Kidney epithelial cell (primary cell): Measurements from ENCODE around the gene BCL11B. TPM values are rescaled to one million over a fixed set of nuclear protein-coding genes. Genes with fewer than 3 reads are reported as not detected.

Source experiments
- DNase-seq: peaks from one replicate; pipeline ENCODE4 v3.0.0-alpha.2; 2010; ENCODE audit warnings: low read depth
- H3K27me3 ChIP-seq: 2 replicates; pipeline ENCODE4 v1.6.0; 2011; ENCODE audit warnings: low read length; ENCODE audit not compliant: control insufficient read depth, insufficient read depth
- H3K36me3 ChIP-seq: 2 replicates; pipeline ENCODE4 v1.5.1; 2011; ENCODE audit warnings: low read length; ENCODE audit not compliant: control insufficient read depth, insufficient read depth
- H3K4me3 ChIP-seq: 2 replicates; pipeline ENCODE4 v1.5.1; 2011; ENCODE audit warnings: low read depth, mild to moderate bottlenecking, control low read depth, low read length
- CTCF ChIP-seq: IDR thresholded peaks from 2 replicates; pipeline ENCODE4 v1.5.1; 2011; ENCODE audit warnings: mild to moderate bottlenecking, moderate library complexity, low read length, control low read depth, inconsistent platforms; ENCODE audit not compliant: insufficient read depth, poor library complexity, severe bottlenecking
- total RNA-seq: library from RNA; depleted of rRNA; stranded (reverse); fragments of >200 nt; gene quantifications from 2 replicates; pipeline ENCODE4 v1.2.3, GENCODE V29; 2015

The BCL11B gene
- total RNA-seq, 1 donor from 2014 or later: 2.3 TPM

DNA sequence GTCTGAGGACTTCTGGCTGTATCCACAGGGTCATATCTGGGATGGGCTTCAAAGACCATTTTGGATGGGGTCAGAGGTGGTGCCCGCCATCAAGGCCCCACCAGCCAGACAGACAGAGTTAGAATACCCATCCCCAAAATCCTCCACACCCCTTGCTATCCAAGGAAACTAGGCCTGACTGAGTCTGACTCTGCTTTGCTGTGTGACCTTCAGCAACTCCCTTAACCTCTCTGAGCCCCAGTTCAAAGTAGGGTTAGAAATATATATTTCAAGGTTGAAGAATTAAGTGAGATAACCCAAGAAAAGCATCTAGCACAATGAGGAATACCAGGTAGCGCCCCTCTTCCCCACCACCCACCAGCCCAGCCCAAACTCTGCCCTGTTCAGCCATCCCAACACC is 20.3 kb downstream of the BCL11B start:
- no peak for TF ChIP-seq CTCF
- H3K27me3 ChIP-seq: peaks cover 24% of the 10 kb centered on the region
- no peak overlapping the region for H3K4me3 ChIP-seq
- DNase-seq: no peak
- no peaks in the 10 kb centered on the region for H3K36me3 ChIP-seq

DNA sequence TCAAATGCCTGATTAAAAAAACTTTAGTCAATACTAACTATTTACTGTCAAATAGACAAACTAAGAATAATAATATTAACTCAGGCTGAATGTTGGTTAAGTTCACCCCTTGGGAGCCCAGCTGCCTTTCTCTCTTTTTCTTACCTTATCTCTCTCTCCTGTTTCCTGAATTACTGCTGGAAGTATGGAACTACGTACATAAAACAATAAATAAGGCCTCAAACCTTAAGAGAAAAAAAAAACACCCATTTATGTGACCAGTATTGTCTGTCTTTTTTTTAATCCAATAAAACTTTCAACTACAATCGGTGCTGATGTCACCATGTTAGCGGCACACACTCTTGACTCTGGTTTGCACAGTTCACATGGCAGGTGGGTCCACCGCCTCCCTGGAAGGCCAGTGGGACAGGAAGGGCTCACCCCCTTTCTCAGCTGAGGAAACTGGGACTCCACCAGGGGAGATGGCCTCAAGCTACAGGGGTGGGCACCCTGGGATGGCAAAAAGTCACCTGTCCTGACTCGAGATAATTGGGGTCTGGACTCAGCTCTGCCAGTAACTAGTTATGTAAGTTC is 21.3 kb downstream of the BCL11B start:
- Histone ChIP-seq H3K36me3 (no peaks in the 10 kb centered on the region), H3K27me3 (peaks cover 34% of the 10 kb centered on the region), H3K4me3 (no peak overlapping the region)
- no peak for DNase-seq
- TF ChIP-seq CTCF: no peak

- no peak for TF ChIP-seq CTCF
- Histone ChIP-seq H3K4me3 (no peak overlapping the region), H3K27me3 (peaks cover 40% of the 10 kb centered on the region), H3K36me3 (no peaks in the 10 kb centered on the region)
- DNase-seq: no peak
Measured at GRCh38 chr14:99249389-99249788, 22.6 kb downstream of the BCL11B start.

DNA sequence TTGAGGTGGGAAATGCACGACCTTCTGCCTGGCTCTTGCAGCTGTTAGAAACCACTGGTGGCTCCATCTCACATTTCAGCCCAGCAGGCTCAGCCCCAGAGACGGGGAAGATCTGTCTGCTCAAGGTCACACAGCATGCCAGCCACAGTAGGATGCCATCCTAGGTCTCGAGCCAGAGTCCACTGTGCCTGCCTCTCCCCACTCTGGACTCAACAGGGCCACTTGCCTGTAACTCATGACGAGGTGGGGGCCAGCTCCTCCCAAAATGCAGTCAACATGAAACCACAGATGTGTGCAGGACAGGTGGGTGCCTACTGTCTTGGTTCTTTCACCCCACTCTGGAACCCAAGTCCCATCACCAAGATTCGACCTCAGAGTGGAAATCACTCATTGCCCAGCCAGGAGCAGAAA is 23.2 kb downstream of the BCL11B start:
- Histone ChIP-seq H3K36me3 (no peaks in the 10 kb centered on the region), H3K27me3 (peaks cover 40% of the 10 kb centered on the region), H3K4me3 (no peak overlapping the region)
- TF ChIP-seq CTCF: no peak
- DNase-seq: no peak

DNA sequence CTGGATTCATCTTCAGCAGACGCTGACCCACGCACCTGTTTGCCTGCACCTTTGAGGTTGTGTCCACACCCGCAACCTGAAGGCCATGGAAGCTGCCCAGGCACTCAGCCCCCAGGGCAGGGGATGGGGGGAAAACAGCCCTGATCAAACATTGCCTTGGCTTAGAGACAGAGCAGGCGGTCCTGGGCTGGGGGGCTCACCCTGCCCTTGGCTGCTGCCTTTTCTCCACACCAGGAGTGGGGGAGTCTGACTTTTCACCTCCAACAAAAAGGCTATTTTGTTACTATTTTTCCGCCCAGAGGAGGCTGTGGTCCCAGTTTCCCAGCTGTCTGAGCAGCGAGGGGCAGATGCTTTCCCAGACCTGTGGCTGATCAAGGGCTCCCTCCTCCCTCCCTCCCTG is 24.2 kb downstream of the BCL11B start:
- no peak for TF ChIP-seq CTCF
- Histone ChIP-seq H3K27me3 (peaks cover 40% of the 10 kb centered on the region), H3K36me3 (no peaks in the 10 kb centered on the region), H3K4me3 (no peak overlapping the region)
- DNase-seq: no peak

DNA sequence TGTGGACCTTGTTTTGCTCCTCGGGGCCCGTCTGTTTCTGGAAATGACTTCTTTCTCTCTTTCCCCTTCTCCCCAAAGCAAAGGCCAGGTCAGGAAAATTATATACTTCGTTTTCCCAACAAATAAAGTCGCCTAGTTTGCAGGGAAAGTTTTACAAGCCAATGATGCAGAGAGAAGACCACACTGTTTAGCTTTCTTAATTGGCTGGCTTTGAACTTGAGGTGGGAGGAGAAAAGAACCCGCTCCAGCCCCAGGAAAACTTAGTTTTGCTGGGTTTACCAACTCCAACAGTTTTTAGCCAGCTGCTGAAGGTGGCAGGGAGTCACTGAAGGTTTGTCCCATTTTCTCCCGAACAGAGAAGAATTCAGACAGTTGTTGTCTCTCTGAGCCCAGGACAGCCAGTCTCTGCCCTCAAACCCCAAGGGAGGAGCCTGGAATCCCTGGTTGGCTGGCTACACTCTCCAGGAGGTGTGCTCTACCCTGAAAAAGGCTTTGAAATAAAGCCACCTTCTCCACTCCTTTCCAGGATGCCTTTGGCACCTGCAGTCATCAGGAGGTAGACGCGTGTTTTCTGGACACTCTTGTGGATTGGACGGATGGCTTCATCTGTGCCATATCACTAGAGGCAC is 24.8 kb downstream of the BCL11B start:
- no peaks in the 10 kb centered on the region for H3K36me3 ChIP-seq
- DNase-seq: no peak
- H3K4me3 ChIP-seq: no peak overlapping the region
- TF ChIP-seq CTCF: no peak
- peaks cover 40% of the 10 kb centered on the region for H3K27me3 ChIP-seq
